Transverse colon (tissue), 4 donors: ENCODE results near the gene YJEFN3.

Experiments
- CTCF ChIP-seq, 5 experiments: fragments of 200-600 bp in 3 of 5; fragments of 450-650 bp in 2 of 5; sonication (generic) in 3 of 5; IDR thresholded peaks; 1 replicate in 2 of 5; 2 replicates in 3 of 5; pipeline ENCODE4 v1.5.1; 2016 to 2017; ENCODE audit warnings: antibody characterized with exemption in 5 of 5, inconsistent platforms in 3 of 5, mild to moderate bottlenecking in 2 of 5, moderate library complexity in 1 of 5
- EP300 ChIP-seq: sonication (generic); formaldehyde crosslinking; IDR thresholded peaks from one replicate; pipeline ENCODE4 v1.6.1; 2017; ENCODE audit warnings: antibody characterized with exemption, low read depth
- POLR2AphosphoS5 ChIP-seq, 3 donors: sonication (generic); formaldehyde crosslinking; IDR thresholded peaks; one replicate each; pipeline ENCODE4 v1.6.1; 2016; ENCODE audit warnings: antibody characterized with exemption in 3 of 3

DNA sequence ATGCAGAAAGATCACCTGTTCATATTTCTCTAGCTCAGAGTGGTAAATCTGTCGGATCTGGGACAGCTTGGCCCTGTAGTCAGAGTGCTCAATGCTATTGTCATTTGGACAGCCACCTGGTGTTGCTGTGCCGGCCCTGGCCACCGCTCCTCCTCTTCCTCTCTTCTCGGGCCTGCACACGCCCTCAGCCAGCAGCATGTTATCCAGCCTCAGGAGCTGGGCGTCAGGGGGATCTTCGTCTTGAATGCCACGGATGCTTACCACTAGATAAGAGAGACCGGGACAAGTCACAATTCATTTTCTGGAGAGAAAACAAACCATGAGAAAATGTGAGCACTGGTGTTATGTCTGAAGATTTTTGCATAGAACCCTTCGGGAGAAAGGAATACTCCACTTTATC, 41.9 kb downstream of the YJEFN3 start:
- TF ChIP-seq CTCF (IDR thresholded peaks at IDR 0.05) (no peak), POLR2AphosphoS5 (IDR thresholded peaks at IDR 0.05) (no peak), EP300 (no peak)
